ENCODE measurements around the gene STK36.

Gene STK36

GRCh38 chr2:218644721-218645120 lies 27.2 kb upstream of the STK36 start:
- no peaks in the 10 kb centered on the region for H3K9me3 ChIP-seq (ENCODE audit: control insufficient read depth, low read length)
- DNase-seq (ENCODE audit: low read depth), result no peak
- H3K4me3 ChIP-seq (ENCODE audit: low read length), result no peak overlapping the region
- peaks cover 14% of the 10 kb centered on the region for H3K4me1 ChIP-seq (ENCODE audit: control insufficient read depth, insufficient read depth, low read length)
- H3K9ac ChIP-seq (ENCODE audit: low read length), result peak overlapping the region; percentile 60
- no peaks in the 10 kb centered on the region for H3K27me3 ChIP-seq (replicated peaks; ENCODE audit: control insufficient read depth, insufficient read depth, low read length)
- H3K36me3 ChIP-seq (ENCODE audit: control insufficient read depth, insufficient read depth, low read length, severe bottlenecking), result peaks cover 80% of the 10 kb centered on the region

- DNase-seq (ENCODE audit: low read depth), result no peak
Measured at GRCh38 chr2:218645126-218645525, 26.8 kb upstream of the STK36 start.

GRCh38 chr2:218648088-218648786 lies 23.6 kb upstream of the STK36 start:
- H3K9me3 ChIP-seq (ENCODE audit: control insufficient read depth, low read length), result no peaks in the 10 kb centered on the region
- peak; percentile 81 for DNase-seq (ENCODE audit: low read depth)
- no peaks in the 10 kb centered on the region for H3K27me3 ChIP-seq (replicated peaks; ENCODE audit: control insufficient read depth, insufficient read depth, low read length)
- H3K4me1 ChIP-seq (ENCODE audit: control insufficient read depth, insufficient read depth, low read length), result peaks cover 22% of the 10 kb centered on the region
- H3K9ac ChIP-seq (ENCODE audit: low read length), result no peak overlapping the region
- H3K36me3 ChIP-seq (ENCODE audit: control insufficient read depth, insufficient read depth, low read length, severe bottlenecking), result peaks cover 82% of the 10 kb centered on the region
- H3K4me3 ChIP-seq (ENCODE audit: low read length), result no peak overlapping the region

More at GRCh38 chr2:218645126-218645525, 26.8 kb upstream of the STK36 start:
- peaks cover 82% of the 10 kb centered on the region for H3K36me3 ChIP-seq (ENCODE audit: control insufficient read depth, insufficient read depth, low read length, severe bottlenecking)
- peaks cover 14% of the 10 kb centered on the region for H3K4me1 ChIP-seq (ENCODE audit: control insufficient read depth, insufficient read depth, low read length)
- H3K9me3 ChIP-seq (ENCODE audit: control insufficient read depth, low read length), result no peaks in the 10 kb centered on the region
- H3K4me3 ChIP-seq (ENCODE audit: low read length), result no peak overlapping the region
- H3K9ac ChIP-seq (ENCODE audit: low read length), result peak overlapping the region; percentile 60
- no peaks in the 10 kb centered on the region for H3K27me3 ChIP-seq (replicated peaks; ENCODE audit: control insufficient read depth, insufficient read depth, low read length)

GRCh38 chr2:218648787-218649100 lies 23.1 kb upstream of the STK36 start:
- Histone ChIP-seq H3K9me3 (ENCODE audit: control insufficient read depth, low read length) (no peaks in the 10 kb centered on the region), H3K36me3 (ENCODE audit: control insufficient read depth, insufficient read depth, low read length, severe bottlenecking) (peaks cover 81% of the 10 kb centered on the region), H3K27me3 (replicated peaks; ENCODE audit: control insufficient read depth, insufficient read depth, low read length) (no peaks in the 10 kb centered on the region), H3K4me1 (ENCODE audit: control insufficient read depth, insufficient read depth, low read length) (peaks cover 22% of the 10 kb centered on the region), H3K4me3 (ENCODE audit: low read length) (no peak overlapping the region), H3K9ac (ENCODE audit: low read length) (no peak overlapping the region)
- DNase-seq (ENCODE audit: low read depth), result no peak

- Histone ChIP-seq H3K9me3 (ENCODE audit: control insufficient read depth, low read length) (no peaks in the 10 kb centered on the region), H3K4me3 (ENCODE audit: low read length) (no peak overlapping the region), H3K9ac (ENCODE audit: low read length) (no peak overlapping the region), H3K36me3 (ENCODE audit: control insufficient read depth, insufficient read depth, low read length, severe bottlenecking) (peaks cover 46% of the 10 kb centered on the region), H3K4me1 (ENCODE audit: control insufficient read depth, insufficient read depth, low read length) (peaks cover 19% of the 10 kb centered on the region), H3K27me3 (replicated peaks; ENCODE audit: control insufficient read depth, insufficient read depth, low read length) (no peaks in the 10 kb centered on the region)
- no peak for DNase-seq (ENCODE audit: low read depth)
Measured at GRCh38 chr2:218655751-218656150, 16.1 kb upstream of the STK36 start.

GRCh38 chr2:218658671-218659257 lies 13.1 kb upstream of the STK36 start:
- no peaks in the 10 kb centered on the region for H3K27me3 ChIP-seq (replicated peaks; ENCODE audit: control insufficient read depth, insufficient read depth, low read length)
- H3K9ac ChIP-seq (ENCODE audit: low read length), result peak overlapping the region; percentile 88
- no peaks in the 10 kb centered on the region for H3K9me3 ChIP-seq (ENCODE audit: control insufficient read depth, low read length)
- H3K36me3 ChIP-seq (ENCODE audit: control insufficient read depth, insufficient read depth, low read length, severe bottlenecking), result peaks cover 46% of the 10 kb centered on the region
- peak overlapping the region; percentile 94 for H3K4me3 ChIP-seq (ENCODE audit: low read length)
- H3K4me1 ChIP-seq (ENCODE audit: control insufficient read depth, insufficient read depth, low read length), result peaks cover 11% of the 10 kb centered on the region
- DNase-seq (ENCODE audit: low read depth), result peak; percentile 70

GRCh38 chr2:218659258-218659987 lies 12.5 kb upstream of the STK36 start, which contains the start of the genes BCS1L and ZNF142:
BCS1L (plus strand) TSS chr2:218659683; CDS start chr2:218660988, 1,305 bp downstream.
ZNF142 (minus strand) TSS chr2:218659623; CDS start chr2:218656429, 3,194 bp downstream.
- Histone ChIP-seq H3K9ac (ENCODE audit: low read length) (peak within 1 kb of the TSS; percentile 88), H3K9me3 (ENCODE audit: control insufficient read depth, low read length) (no peaks in the 10 kb centered on the region), H3K4me3 (ENCODE audit: low read length) (peak within 1 kb of the TSS; percentile 94), H3K4me1 (ENCODE audit: control insufficient read depth, insufficient read depth, low read length) (peaks cover 11% of the 10 kb centered on the region), H3K36me3 (ENCODE audit: control insufficient read depth, insufficient read depth, low read length, severe bottlenecking) (peaks cover 46% of the 10 kb centered on the region), H3K27me3 (replicated peaks; ENCODE audit: control insufficient read depth, insufficient read depth, low read length) (no peaks in the 10 kb centered on the region)
- peak; percentile 89 for DNase-seq (ENCODE audit: low read depth)

- DNase-seq (ENCODE audit: low read depth), result no peak
- peak overlapping the region; percentile 94 for H3K4me3 ChIP-seq (ENCODE audit: low read length)
- H3K36me3 ChIP-seq (ENCODE audit: control insufficient read depth, insufficient read depth, low read length, severe bottlenecking), result peaks cover 47% of the 10 kb centered on the region
- H3K27me3 ChIP-seq (replicated peaks; ENCODE audit: control insufficient read depth, insufficient read depth, low read length), result no peaks in the 10 kb centered on the region
- H3K9me3 ChIP-seq (ENCODE audit: control insufficient read depth, low read length), result no peaks in the 10 kb centered on the region
- peak overlapping the region; percentile 88 for H3K9ac ChIP-seq (ENCODE audit: low read length)
- peaks cover 11% of the 10 kb centered on the region for H3K4me1 ChIP-seq (ENCODE audit: control insufficient read depth, insufficient read depth, low read length)
Measured at GRCh38 chr2:218659988-218660358, 11.9 kb upstream of the STK36 start.

- no peak for DNase-seq (ENCODE audit: low read depth)
- H3K4me1 ChIP-seq (ENCODE audit: control insufficient read depth, insufficient read depth, low read length), result peaks cover 11% of the 10 kb centered on the region
- no peaks in the 10 kb centered on the region for H3K9me3 ChIP-seq (ENCODE audit: control insufficient read depth, low read length)
- H3K4me3 ChIP-seq (ENCODE audit: low read length), result no peak overlapping the region
- no peaks in the 10 kb centered on the region for H3K27me3 ChIP-seq (replicated peaks; ENCODE audit: control insufficient read depth, insufficient read depth, low read length)
- peaks cover 55% of the 10 kb centered on the region for H3K36me3 ChIP-seq (ENCODE audit: control insufficient read depth, insufficient read depth, low read length, severe bottlenecking)
- no peak overlapping the region for H3K9ac ChIP-seq (ENCODE audit: low read length)
Measured at GRCh38 chr2:218662377-218662776, 9.5 kb upstream of the STK36 start.

- Histone ChIP-seq H3K9ac (ENCODE audit: low read length) (no peak overlapping the region), H3K9me3 (ENCODE audit: control insufficient read depth, low read length) (no peaks in the 10 kb centered on the region), H3K27me3 (replicated peaks; ENCODE audit: control insufficient read depth, insufficient read depth, low read length) (no peaks in the 10 kb centered on the region), H3K36me3 (ENCODE audit: control insufficient read depth, insufficient read depth, low read length, severe bottlenecking) (peaks cover 60% of the 10 kb centered on the region), H3K4me3 (ENCODE audit: low read length) (no peak overlapping the region), H3K4me1 (ENCODE audit: control insufficient read depth, insufficient read depth, low read length) (peaks cover 11% of the 10 kb centered on the region)
- no peak for DNase-seq (ENCODE audit: low read depth)
Measured at GRCh38 chr2:218662827-218663226, 9.1 kb upstream of the STK36 start.

GRCh38 chr2:218663901-218664300 lies 8.0 kb upstream of the STK36 start:
- Histone ChIP-seq H3K36me3 (ENCODE audit: control insufficient read depth, insufficient read depth, low read length, severe bottlenecking) (peaks cover 63% of the 10 kb centered on the region), H3K9ac (ENCODE audit: low read length) (no peak overlapping the region), H3K4me3 (ENCODE audit: low read length) (no peak overlapping the region), H3K9me3 (ENCODE audit: control insufficient read depth, low read length) (no peaks in the 10 kb centered on the region), H3K27me3 (replicated peaks; ENCODE audit: control insufficient read depth, insufficient read depth, low read length) (no peaks in the 10 kb centered on the region), H3K4me1 (ENCODE audit: control insufficient read depth, insufficient read depth, low read length) (peaks cover 6% of the 10 kb centered on the region)
- no peak for DNase-seq (ENCODE audit: low read depth)
